Measurements from ENCODE around the gene PICALM. TPM values are rescaled to one million over a fixed set of nuclear protein-coding genes. Genes with fewer than 3 reads are reported as not detected.
A peak's percentile ranks its signal among the peaks of the same experiment; 100 is the strongest.

PICALM gene
- total and polyA plus RNA-seq, 2 donors (not counting 1 experiment from before 2014, with no cell fraction given): 48.4 to 165 TPM

DNA sequence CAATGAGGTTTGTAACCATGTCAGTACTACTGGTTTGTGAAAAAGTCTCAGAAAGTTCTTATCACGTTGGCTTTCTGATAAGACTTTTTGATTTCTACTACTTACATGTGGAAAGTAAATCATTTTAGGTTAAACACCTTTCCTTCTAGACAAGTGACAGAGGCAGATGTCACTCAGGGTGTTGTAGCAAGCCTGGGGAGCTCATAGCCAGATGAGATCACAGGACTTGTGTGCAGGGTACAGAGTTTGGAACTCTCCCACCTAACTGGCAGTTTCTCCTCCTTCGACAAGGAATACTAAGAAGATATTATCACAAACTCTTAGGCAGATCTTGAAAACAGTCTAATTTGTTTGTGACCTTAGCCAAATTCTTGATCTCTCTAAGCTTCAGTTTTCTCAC lies 49.4 kb upstream of the PICALM start:
- Histone ChIP-seq H3K9me3 (ENCODE audit: control extremely low read depth in 1 of 3, control insufficient read depth in 2 of 3, insufficient read depth in 1 of 3, low read length in 2 of 3) (no peaks in the 10 kb centered on the region), H3K9ac (ENCODE audit: low read length) (no peak overlapping the region), H3K36me3 (replicated peaks in 1 of 2; ENCODE audit: control extremely low read depth in 1 of 2, control insufficient read depth in 1 of 2, extremely low read depth in 1 of 2, insufficient read depth in 2 of 2, low read length in 1 of 2) (no peaks in the 10 kb centered on the region), H3K4me1 (ENCODE audit: control insufficient read depth in 2 of 2, insufficient read depth in 2 of 2, low read length in 2 of 2) (peaks cover 7 to 12% of the 10 kb centered on the region in 2 donors), H3K27ac (ENCODE audit: low read length in 2 of 2) (no peak overlapping the region), H3K27me3 (replicated peaks in 1 of 4; ENCODE audit: control extremely low read depth in 1 of 4, control insufficient read depth in 3 of 4, insufficient read depth in 4 of 4, low read length in 3 of 4) (no peaks in the 10 kb centered on the region), H3K4me2 (replicated peaks; ENCODE audit: low read depth, low read length, poor library complexity, severe bottlenecking) (no peak overlapping the region), H3K79me2 (ENCODE audit: control insufficient read depth, insufficient read depth, low read length) (no peaks in the 10 kb centered on the region), H4K20me1 (ENCODE audit: control insufficient read depth, insufficient read depth, low read length, poor library complexity, severe bottlenecking) (no peaks in the 10 kb centered on the region), H2AFZ (ENCODE audit: insufficient read depth, low read depth, low read length, poor library complexity, severe bottlenecking) (no peak overlapping the region), H3K4me3 (ENCODE audit: control extremely low read depth in 1 of 5, extremely low read depth in 1 of 5, insufficient read depth in 1 of 5, low read depth in 2 of 5, low read length in 4 of 5) (no peak overlapping the region)
- H3K4me3 Mint-ChIP-seq: no peak overlapping the region
- peaks cover 20% of the 10 kb centered on the region for H3K4me1 Mint-ChIP-seq
- no peak overlapping the region for H3K27ac Mint-ChIP-seq
- intact Hi-C loops (cut with micrococcal nuclease): no loop called here
- DNase-seq (no peak), ATAC-seq (ENCODE audit: low read depth) (no peak)
- H3K9me3 Mint-ChIP-seq (ENCODE audit: insufficient read depth): no peaks in the 10 kb centered on the region
- ChIA-PET CTCF (interaction anchor here (0.9 to 2.9 kb wide), 3 partner anchors 11 to 76 kb away, joined by 3 to 8 read pairs (median 3); no protein-coding TSS in a partner anchor), POLR2A (interaction anchor here (2.1 kb wide), 1 partner anchor 49 kb away, joined by 7 read pairs; the partner anchor contains the start of gene PICALM)
- no CpG with 5 or more reads among the region's 2 CpGs for WGBS (ENCODE audit: insufficient coverage)
- no peaks in the 10 kb centered on the region for H3K27me3 Mint-ChIP-seq
- TF ChIP-seq, protein P1, sequence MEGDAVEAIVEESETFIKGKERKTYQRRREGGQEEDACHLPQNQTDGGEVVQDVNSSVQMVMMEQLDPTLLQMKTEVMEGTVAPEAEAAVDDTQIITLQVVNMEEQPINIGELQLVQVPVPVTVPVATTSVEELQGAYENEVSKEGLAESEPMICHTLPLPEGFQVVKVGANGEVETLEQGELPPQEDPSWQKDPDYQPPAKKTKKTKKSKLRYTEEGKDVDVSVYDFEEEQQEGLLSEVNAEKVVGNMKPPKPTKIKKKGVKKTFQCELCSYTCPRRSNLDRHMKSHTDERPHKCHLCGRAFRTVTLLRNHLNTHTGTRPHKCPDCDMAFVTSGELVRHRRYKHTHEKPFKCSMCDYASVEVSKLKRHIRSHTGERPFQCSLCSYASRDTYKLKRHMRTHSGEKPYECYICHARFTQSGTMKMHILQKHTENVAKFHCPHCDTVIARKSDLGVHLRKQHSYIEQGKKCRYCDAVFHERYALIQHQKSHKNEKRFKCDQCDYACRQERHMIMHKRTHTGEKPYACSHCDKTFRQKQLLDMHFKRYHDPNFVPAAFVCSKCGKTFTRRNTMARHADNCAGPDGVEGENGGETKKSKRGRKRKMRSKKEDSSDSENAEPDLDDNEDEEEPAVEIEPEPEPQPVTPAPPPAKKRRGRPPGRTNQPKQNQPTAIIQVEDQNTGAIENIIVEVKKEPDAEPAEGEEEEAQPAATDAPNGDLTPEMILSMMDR (IDR thresholded peaks at IDR 0.05): no peak
- TF ChIP-seq EZH2 (IDR thresholded peaks at IDR 0.05; ENCODE audit: borderline replicate concordance, insufficient read depth, low read depth, low read length, poor library complexity, severe bottlenecking): no peak

DNA sequence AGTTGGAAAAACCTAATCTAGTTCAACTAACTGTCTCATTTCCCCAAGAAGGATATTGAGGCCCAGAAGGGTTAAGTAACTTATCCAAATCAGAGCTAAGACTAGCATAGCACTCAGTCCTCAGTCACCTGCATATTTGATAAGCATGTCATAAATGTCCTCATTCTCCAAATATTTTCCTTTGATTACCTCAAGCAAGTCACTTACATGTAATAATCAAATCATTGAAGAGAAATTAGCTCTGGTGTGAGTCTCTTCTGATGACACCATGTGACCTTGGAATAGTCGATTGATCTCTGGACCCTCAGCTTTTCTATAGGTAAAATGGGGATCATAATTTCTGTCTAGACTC lies 48.8 kb upstream of the PICALM start:
- ATAC-seq (ENCODE audit: low read depth): no peak
- no peaks in the 10 kb centered on the region for H4K20me1 ChIP-seq (ENCODE audit: control insufficient read depth, insufficient read depth, low read length, poor library complexity, severe bottlenecking)
- no peaks in the 10 kb centered on the region for H3K79me2 ChIP-seq (ENCODE audit: control insufficient read depth, insufficient read depth, low read length)
- Mint-ChIP-seq H3K4me3 (no peak overlapping the region), H3K27ac (peak overlapping the region; percentile 17), H3K4me1 (peaks cover 20% of the 10 kb centered on the region), H3K9me3 (ENCODE audit: insufficient read depth) (no peaks in the 10 kb centered on the region), H3K27me3 (no peaks in the 10 kb centered on the region)
- ChIA-PET POLR2A (interaction anchor here (1.3 to 2.1 kb wide), 2 partner anchors 14 to 49 kb away, joined by 3 to 7 read pairs; partner anchors contain the start of gene PICALM), CTCF (interaction anchor here (0.9 to 3.1 kb wide), 4 partner anchors 11 to 76 kb away, joined by 3 to 16 read pairs (median 6); no protein-coding TSS in a partner anchor)
- no peaks in the 10 kb centered on the region for H3K9me3 ChIP-seq (ENCODE audit: control extremely low read depth in 1 of 3, control insufficient read depth in 2 of 3, insufficient read depth in 1 of 3, low read length in 2 of 3)
- no peak overlapping the region for H3K27ac ChIP-seq (ENCODE audit: low read length in 2 of 2)
- H3K4me2 ChIP-seq (replicated peaks; ENCODE audit: low read depth, low read length, poor library complexity, severe bottlenecking): no peak overlapping the region
- H2AFZ ChIP-seq (ENCODE audit: insufficient read depth, low read depth, low read length, poor library complexity, severe bottlenecking): no peak overlapping the region
- DNase-seq: no peak
- no peaks in the 10 kb centered on the region for H3K36me3 ChIP-seq (replicated peaks in 1 of 2; ENCODE audit: control extremely low read depth in 1 of 2, control insufficient read depth in 1 of 2, extremely low read depth in 1 of 2, insufficient read depth in 2 of 2, low read length in 1 of 2)
- intact Hi-C loops (cut with micrococcal nuclease): loop anchor here (2.0 kb wide), 1 partner anchor 75 kb away; no protein-coding TSS in a partner anchor
- H3K27me3 ChIP-seq (replicated peaks in 1 of 4; ENCODE audit: control extremely low read depth in 1 of 4, control insufficient read depth in 3 of 4, insufficient read depth in 4 of 4, low read length in 3 of 4): no peaks in the 10 kb centered on the region
- TF ChIP-seq EZH2 (IDR thresholded peaks at IDR 0.05; ENCODE audit: borderline replicate concordance, insufficient read depth, low read depth, low read length, poor library complexity, severe bottlenecking): no peak
- TF ChIP-seq, protein P1 (IDR thresholded peaks at IDR 0.05): no peak
- no peak overlapping the region for H3K9ac ChIP-seq (ENCODE audit: low read length)
- H3K4me3 ChIP-seq (ENCODE audit: control extremely low read depth in 1 of 5, extremely low read depth in 1 of 5, insufficient read depth in 1 of 5, low read depth in 2 of 5, low read length in 4 of 5): no peak overlapping the region
- WGBS (ENCODE audit: insufficient coverage): no CpG with 5 or more reads among the region's 1 CpG
- peaks cover 7 to 12% of the 10 kb centered on the region in 2 donors for H3K4me1 ChIP-seq (ENCODE audit: control insufficient read depth in 2 of 2, insufficient read depth in 2 of 2, low read length in 2 of 2)

Data from B cell (primary cell).